Activated naive CD4-positive, alpha-beta T cell treated with anti-CD3 and anti-CD28 coated beads, Interleukin-2, amount 10 ng/mL, durations not matched to agents 7 days and 5 days (primary cell): ENCODE measurements around the gene CRELD2.

Experiments
- CTCF ChIA-PET: fragments of 350-600 bp; sonication (Branson Sonifier 250); formaldehyde crosslinking; loops from one replicate; lab custom pipeline; 2021; ENCODE audit warnings: antibody characterized with exemption; lab: Charles Lee
- DNase-seq: peaks from one replicate; pipeline ENCODE4 v3.0.0-alpha.2; 2020
- H3K27ac Mint-ChIP-seq: one replicate; pipeline ENCODE4 v1.8.0; 2021; ENCODE audit warnings: mild to moderate bottlenecking, moderate library complexity, mixed read lengths
- H3K27me3 Mint-ChIP-seq: one replicate; pipeline ENCODE4 v1.8.0; 2021; ENCODE audit warnings: mild to moderate bottlenecking, mixed read lengths
- H3K36me3 Mint-ChIP-seq: one replicate; pipeline ENCODE4 v1.8.0; 2021; ENCODE audit warnings: mixed read lengths
- H3K4me1 Mint-ChIP-seq: one replicate; pipeline ENCODE4 v1.8.0; 2021; ENCODE audit warnings: mixed read lengths
- H3K4me3 Mint-ChIP-seq: one replicate; pipeline ENCODE4 v1.8.0; 2021; ENCODE audit warnings: mild to moderate bottlenecking, moderate library complexity, mixed read lengths
- H3K9me3 Mint-ChIP-seq: one replicate; pipeline ENCODE4 v1.8.0; 2021; ENCODE audit warnings: mixed read lengths

The CRELD2 gene

DNA sequence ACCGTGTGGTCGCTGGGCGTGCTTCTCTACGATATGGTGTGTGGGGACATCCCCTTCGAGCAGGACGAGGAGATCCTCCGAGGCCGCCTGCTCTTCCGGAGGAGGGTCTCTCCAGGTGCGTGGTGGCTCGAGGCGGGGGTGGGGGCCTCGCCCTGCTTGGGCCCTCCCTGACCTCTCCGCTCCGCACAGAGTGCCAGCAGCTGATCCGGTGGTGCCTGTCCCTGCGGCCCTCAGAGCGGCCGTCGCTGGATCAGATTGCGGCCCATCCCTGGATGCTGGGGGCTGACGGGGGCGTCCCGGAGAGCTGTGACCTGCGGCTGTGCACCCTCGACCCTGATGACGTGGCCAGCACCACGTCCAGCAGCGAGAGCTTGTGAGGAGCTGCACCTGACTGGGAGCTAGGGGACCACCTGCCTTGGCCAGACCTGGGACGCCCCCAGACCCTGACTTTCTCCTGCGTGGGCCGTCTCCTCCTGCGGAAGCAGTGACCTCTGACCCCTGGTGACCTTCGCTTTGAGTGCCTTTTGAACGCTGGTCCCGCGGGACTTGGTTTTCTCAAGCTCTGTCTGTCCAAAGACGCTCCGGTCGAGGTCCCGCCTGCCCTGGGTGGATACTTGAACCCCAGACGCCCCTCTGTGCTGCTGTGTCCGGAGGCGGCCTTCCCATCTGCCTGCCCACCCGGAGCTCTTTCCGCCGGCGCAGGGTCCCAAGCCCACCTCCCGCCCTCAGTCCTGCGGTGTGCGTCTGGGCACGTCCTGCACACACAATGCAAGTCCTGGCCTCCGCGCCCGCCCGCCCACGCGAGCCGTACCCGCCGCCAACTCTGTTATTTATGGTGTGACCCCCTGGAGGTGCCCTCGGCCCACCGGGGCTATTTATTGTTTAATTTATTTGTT is 44.6 kb downstream of the CRELD2 start:
- Mint-ChIP-seq H3K36me3 (peaks cover 16% of the 10 kb centered on the region), H3K27ac (peak overlapping the region; percentile 71), H3K9me3 (no peaks in the 10 kb centered on the region), H3K4me3 (peak overlapping the region; percentile 90), H3K27me3 (no peaks in the 10 kb centered on the region), H3K4me1 (peaks cover 41% of the 10 kb centered on the region)
- CTCF ChIA-PET: interaction anchor here (0.9 to 1.6 kb wide), 3 partner anchors 8 to 189 kb away, joined by 3 to 6 read pairs (median 3); no protein-coding TSS in a partner anchor
- DNase-seq: peak; percentile 20

DNA sequence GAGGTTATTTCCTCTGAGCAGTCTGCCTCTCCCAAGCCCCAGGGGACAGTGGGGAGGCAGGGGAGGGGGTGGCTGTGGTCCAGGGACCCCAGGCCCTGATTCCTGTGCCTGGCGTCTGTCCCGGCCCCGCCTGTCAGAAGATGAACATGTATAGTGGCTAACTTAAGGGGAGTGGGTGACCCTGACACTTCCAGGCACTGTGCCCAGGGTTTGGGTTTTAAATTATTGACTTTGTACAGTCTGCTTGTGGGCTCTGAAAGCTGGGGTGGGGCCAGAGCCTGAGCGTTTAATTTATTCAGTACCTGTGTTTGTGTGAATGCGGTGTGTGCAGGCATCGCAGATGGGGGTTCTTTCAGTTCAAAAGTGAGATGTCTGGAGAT is 45.2 kb downstream of the CRELD2 start:
- CTCF ChIA-PET: interaction anchor here (1.1 to 1.6 kb wide), 2 partner anchors 33 to 190 kb away, joined by 3 to 6 read pairs; no protein-coding TSS in a partner anchor
- peaks cover 16% of the 10 kb centered on the region for H3K36me3 Mint-ChIP-seq
- H3K27me3 Mint-ChIP-seq: no peaks in the 10 kb centered on the region

GRCh38 chr22:49964136-49965090 is 46.0 kb downstream of the CRELD2 start:
- peak; percentile 23 for DNase-seq
- CTCF ChIA-PET: interaction anchor here (1.1 to 1.6 kb wide), 2 partner anchors 34 to 190 kb away, joined by 3 to 6 read pairs; no protein-coding TSS in a partner anchor
- Mint-ChIP-seq H3K4me3 (peak overlapping the region; percentile 90), H3K36me3 (peaks cover 16% of the 10 kb centered on the region), H3K27me3 (no peaks in the 10 kb centered on the region), H3K27ac (peak overlapping the region; percentile 73), H3K9me3 (no peaks in the 10 kb centered on the region), H3K4me1 (peaks cover 35% of the 10 kb centered on the region)

More for the DNA sequence above, 45.2 kb downstream of the CRELD2 start:
- peak; percentile 20 for DNase-seq
- H3K4me3 Mint-ChIP-seq: peak overlapping the region; percentile 90
- H3K4me1 Mint-ChIP-seq: peaks cover 41% of the 10 kb centered on the region
- H3K9me3 Mint-ChIP-seq: no peaks in the 10 kb centered on the region
- peak overlapping the region; percentile 62 for H3K27ac Mint-ChIP-seq

DNA sequence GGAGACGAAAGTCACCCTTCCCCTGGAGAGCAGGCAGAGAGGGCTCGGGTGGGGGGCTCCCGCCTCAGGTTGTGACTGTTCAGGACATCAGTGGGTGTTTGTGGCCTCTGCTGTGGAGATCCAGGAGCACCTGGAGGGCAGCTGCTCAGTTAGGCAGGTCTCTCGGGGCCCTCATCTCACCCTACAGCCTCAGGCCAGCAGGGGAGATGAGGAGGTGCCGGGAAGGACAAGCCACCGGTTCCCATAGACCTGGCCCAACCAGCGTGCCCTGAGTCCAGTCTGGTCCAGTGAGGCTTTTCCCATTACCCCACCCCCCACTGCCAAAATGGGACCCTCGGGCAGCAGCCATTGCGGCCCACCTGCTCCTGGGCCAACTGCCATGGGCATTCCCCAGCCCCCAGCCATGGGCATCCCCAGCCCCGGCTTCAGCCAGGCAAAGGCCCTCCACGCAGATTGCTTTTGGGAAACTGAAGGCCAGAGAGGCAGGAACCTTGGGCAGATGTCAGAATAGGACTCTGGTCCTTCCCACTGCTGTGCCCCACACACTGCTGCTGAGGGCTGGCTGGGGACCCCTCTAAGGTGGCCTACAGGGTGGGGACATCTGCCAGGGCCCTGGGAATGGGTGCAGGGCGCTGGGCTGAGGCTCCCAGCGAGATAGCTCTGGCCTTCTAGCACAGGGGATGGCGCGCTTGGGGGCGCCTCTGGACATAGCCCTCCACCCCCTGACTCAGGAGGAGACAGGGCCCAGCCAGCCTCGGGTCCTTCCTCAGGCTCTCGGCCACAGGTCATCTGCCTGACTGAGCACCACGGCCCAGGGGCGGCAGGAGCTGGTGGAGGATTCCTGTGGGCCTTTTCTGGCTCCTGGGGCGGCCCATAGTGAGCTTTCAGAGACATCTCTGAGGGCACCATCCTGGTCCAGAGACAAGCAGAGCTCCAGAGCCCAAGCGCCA is 46.9 kb downstream of the CRELD2 start:
- H3K36me3 Mint-ChIP-seq: peaks cover 16% of the 10 kb centered on the region

DNA sequence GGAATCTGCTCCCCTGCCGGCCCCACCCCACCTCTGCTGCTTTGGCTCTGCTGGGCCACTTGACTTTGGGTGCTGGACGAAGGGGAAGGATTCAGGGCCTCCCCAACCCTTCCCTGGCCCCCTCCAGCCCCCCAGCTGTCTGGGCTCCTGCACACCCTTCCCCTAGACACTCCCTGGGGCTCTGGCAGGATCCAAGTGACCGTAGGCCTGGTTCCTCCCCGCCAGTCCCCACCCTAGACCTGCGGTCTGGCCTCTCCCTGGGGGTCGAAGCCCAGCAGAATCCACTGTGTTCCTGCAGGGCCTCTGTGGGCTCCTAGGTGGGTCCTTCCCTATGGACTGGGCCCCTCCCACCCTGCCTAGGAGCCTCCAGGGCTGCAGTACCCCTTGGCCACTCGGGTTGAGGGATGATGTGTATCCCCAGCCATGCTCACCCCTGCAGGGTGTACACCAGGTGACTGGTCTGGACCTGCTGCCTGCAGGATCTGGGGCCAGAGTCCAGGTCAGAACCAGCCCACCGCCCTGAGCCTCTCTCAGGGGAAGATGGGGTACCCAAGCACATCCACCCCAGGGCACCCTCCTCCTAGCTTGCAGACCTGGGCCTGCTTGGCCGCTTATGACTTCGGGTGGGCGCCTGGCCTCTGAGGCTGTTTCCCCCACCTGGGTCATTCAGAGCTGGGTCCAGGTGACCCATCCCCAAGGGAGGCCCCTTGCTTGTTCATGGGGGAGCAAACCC is 47.8 kb downstream of the CRELD2 start:
- H3K27ac Mint-ChIP-seq: no peak overlapping the region

More for the DNA sequence above, 46.9 kb downstream of the CRELD2 start:
- peak; percentile 21 for DNase-seq
- CTCF ChIA-PET: no interaction called here
- H3K27me3 Mint-ChIP-seq: no peaks in the 10 kb centered on the region
- H3K4me3 Mint-ChIP-seq: no peak overlapping the region
- no peaks in the 10 kb centered on the region for H3K9me3 Mint-ChIP-seq
- H3K4me1 Mint-ChIP-seq: peaks cover 34% of the 10 kb centered on the region
- no peak overlapping the region for H3K27ac Mint-ChIP-seq

GRCh38 chr22:49966774-49967705 is 48.6 kb downstream of the CRELD2 start:
- H3K4me1 Mint-ChIP-seq: peaks cover 40% of the 10 kb centered on the region
- DNase-seq: peak; percentile 21
- CTCF ChIA-PET: interaction anchor here (1.0 to 1.2 kb wide), 2 partner anchors 36 to 63 kb away, joined by 4 to 5 read pairs; no protein-coding TSS in a partner anchor
- no peak overlapping the region for H3K27ac Mint-ChIP-seq
- H3K27me3 Mint-ChIP-seq: peaks cover 3% of the 10 kb centered on the region
- H3K4me3 Mint-ChIP-seq: no peak overlapping the region
- H3K9me3 Mint-ChIP-seq: no peaks in the 10 kb centered on the region
- H3K36me3 Mint-ChIP-seq: peaks cover 10% of the 10 kb centered on the region

More for the DNA sequence above, 47.8 kb downstream of the CRELD2 start:
- DNase-seq: peak; percentile 19
- H3K4me3 Mint-ChIP-seq: no peak overlapping the region
- H3K4me1 Mint-ChIP-seq: peaks cover 43% of the 10 kb centered on the region
- CTCF ChIA-PET: interaction anchor here (1.0 to 1.2 kb wide), 2 partner anchors 35 to 64 kb away, joined by 4 to 5 read pairs; no protein-coding TSS in a partner anchor
- H3K27me3 Mint-ChIP-seq: peaks cover 3% of the 10 kb centered on the region
- H3K36me3 Mint-ChIP-seq: peaks cover 16% of the 10 kb centered on the region
- H3K9me3 Mint-ChIP-seq: no peaks in the 10 kb centered on the region

GRCh38 chr22:49967706-49968208 is 49.3 kb downstream of the CRELD2 start:
- Mint-ChIP-seq H3K9me3 (no peaks in the 10 kb centered on the region), H3K27ac (no peak overlapping the region), H3K4me3 (no peak overlapping the region), H3K36me3 (peaks cover 10% of the 10 kb centered on the region), H3K4me1 (peaks cover 38% of the 10 kb centered on the region), H3K27me3 (peaks cover 3% of the 10 kb centered on the region)
- CTCF ChIA-PET: interaction anchor here (0.9 kb wide), 1 partner anchor 37 kb away, joined by 3 read pairs; no protein-coding TSS in a partner anchor
- no peak for DNase-seq

DNA sequence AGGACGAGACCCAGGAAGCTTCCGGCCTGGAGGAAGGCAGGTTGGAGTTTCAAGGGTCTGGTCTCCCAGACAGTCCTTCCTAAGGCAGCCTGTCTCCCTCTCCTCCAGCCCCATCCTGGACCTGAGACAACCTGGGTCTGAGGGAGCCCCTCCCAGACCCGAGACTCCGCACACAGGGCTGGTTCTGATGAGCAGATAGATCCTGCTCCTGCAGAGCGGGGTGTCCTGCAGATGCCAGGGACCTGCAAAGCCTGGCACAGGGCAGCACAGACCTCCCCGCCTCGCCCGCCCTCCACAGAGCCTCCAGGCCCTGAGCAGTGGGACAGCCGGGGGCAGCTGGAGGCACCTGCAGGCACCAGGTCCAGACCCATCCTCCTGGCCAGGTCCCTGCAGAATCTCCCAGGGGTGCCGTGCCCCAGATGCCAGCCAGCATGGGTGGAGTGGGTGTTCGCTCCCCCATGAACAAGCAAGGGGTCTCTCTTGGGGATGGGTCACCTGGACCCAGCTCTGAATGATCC is 49.9 kb downstream of the CRELD2 start:
- CTCF ChIA-PET: interaction anchor here (0.9 kb wide), 1 partner anchor 38 kb away, joined by 3 read pairs; no protein-coding TSS in a partner anchor
- no peak overlapping the region for H3K4me3 Mint-ChIP-seq
- peaks cover 9% of the 10 kb centered on the region for H3K36me3 Mint-ChIP-seq
- no peaks in the 10 kb centered on the region for H3K9me3 Mint-ChIP-seq
- peaks cover 3% of the 10 kb centered on the region for H3K27me3 Mint-ChIP-seq
- H3K27ac Mint-ChIP-seq: no peak overlapping the region
- DNase-seq: no peak
- H3K4me1 Mint-ChIP-seq: peaks cover 32% of the 10 kb centered on the region

GRCh38 chr22:49968831-49969661 is 50.6 kb downstream of the CRELD2 start:
- Mint-ChIP-seq H3K4me3 (no peak overlapping the region), H3K4me1 (peaks cover 25% of the 10 kb centered on the region), H3K27me3 (peaks cover 3% of the 10 kb centered on the region), H3K36me3 (peaks cover 2% of the 10 kb centered on the region), H3K27ac (no peak overlapping the region), H3K9me3 (no peaks in the 10 kb centered on the region)
- CTCF ChIA-PET: no interaction called here
- DNase-seq: peak; percentile 19

GRCh38 chr22:49969751-49970527 is 51.5 kb downstream of the CRELD2 start:
- peaks cover 18% of the 10 kb centered on the region for H3K4me1 Mint-ChIP-seq
- H3K36me3 Mint-ChIP-seq: no peaks in the 10 kb centered on the region
- H3K9me3 Mint-ChIP-seq: no peaks in the 10 kb centered on the region
- peak overlapping the region; percentile 71 for H3K4me3 Mint-ChIP-seq
- H3K27me3 Mint-ChIP-seq: peaks cover 3% of the 10 kb centered on the region
- H3K27ac Mint-ChIP-seq: peak overlapping the region; percentile 91
- peak; percentile 20 for DNase-seq
- CTCF ChIA-PET: no interaction called here
